ENCODE data around the gene CCHCR1.
A peak's percentile ranks its signal among the peaks of the same experiment; 100 is the strongest.

The CCHCR1 gene

GRCh38 chr6:31145386-31145785 is 12.2 kb downstream of the CCHCR1 start:
- Histone ChIP-seq H3K4me3 (no peak overlapping the region), H3K27me3 (no peaks in the 10 kb centered on the region), H3K4me2 (no peak overlapping the region), H3K9me3 (no peaks in the 10 kb centered on the region), H3K27ac (no peak overlapping the region), H3K9ac (no peak overlapping the region), H3K36me3 (peaks cover 67% of the 10 kb centered on the region), H4K20me1 (no peaks in the 10 kb centered on the region), H3K4me1 (no peaks in the 10 kb centered on the region)
- no peak for TF ChIP-seq Cebpa-rat (IDR thresholded peaks at IDR 0.05)

- no peaks in the 10 kb centered on the region for H3K9me3 ChIP-seq
- no peak overlapping the region for H3K9ac ChIP-seq
- no peak overlapping the region for H3K27ac ChIP-seq
- no peak overlapping the region for H3K4me3 ChIP-seq
- no peak for TF ChIP-seq Cebpa-rat (IDR thresholded peaks at IDR 0.05)
- H3K27me3 ChIP-seq: no peaks in the 10 kb centered on the region
- peaks cover 62% of the 10 kb centered on the region for H3K36me3 ChIP-seq
- no peak overlapping the region for H3K4me2 ChIP-seq
- no peaks in the 10 kb centered on the region for H3K4me1 ChIP-seq
- H4K20me1 ChIP-seq: no peaks in the 10 kb centered on the region
These were observed 12.6 kb downstream of the CCHCR1 start for GRCh38 chr6:31144970-31145340.

- no peak overlapping the region for H3K4me3 ChIP-seq
- peaks cover 57% of the 10 kb centered on the region for H3K36me3 ChIP-seq
- no peak overlapping the region for H3K27ac ChIP-seq
- no peaks in the 10 kb centered on the region for H3K4me1 ChIP-seq
- H3K9me3 ChIP-seq: no peaks in the 10 kb centered on the region
- no peak overlapping the region for H3K4me2 ChIP-seq
- H3K9ac ChIP-seq: no peak overlapping the region
- no peak for TF ChIP-seq Cebpa-rat (IDR thresholded peaks at IDR 0.05)
- no peaks in the 10 kb centered on the region for H3K27me3 ChIP-seq
- H4K20me1 ChIP-seq: no peaks in the 10 kb centered on the region
These were observed 13.2 kb downstream of the CCHCR1 start for GRCh38 chr6:31144296-31144969.

GRCh38 chr6:31143148-31143547 is 14.5 kb downstream of the CCHCR1 start:
- Histone ChIP-seq H3K27ac (no peak overlapping the region), H3K4me2 (no peak overlapping the region), H3K9me3 (no peaks in the 10 kb centered on the region), H3K4me1 (no peaks in the 10 kb centered on the region), H3K36me3 (peaks cover 52% of the 10 kb centered on the region), H3K27me3 (no peaks in the 10 kb centered on the region), H4K20me1 (no peaks in the 10 kb centered on the region), H3K4me3 (no peak overlapping the region), H3K9ac (no peak overlapping the region)
- TF ChIP-seq Cebpa-rat (IDR thresholded peaks at IDR 0.05): no peak

GRCh38 chr6:31142361-31142761 is 15.2 kb downstream of the CCHCR1 start:
- Histone ChIP-seq H3K36me3 (peaks cover 50% of the 10 kb centered on the region), H3K27me3 (no peaks in the 10 kb centered on the region), H3K27ac (no peak overlapping the region), H3K4me2 (no peak overlapping the region), H3K9ac (no peak overlapping the region), H3K4me3 (no peak overlapping the region), H4K20me1 (no peaks in the 10 kb centered on the region), H3K4me1 (peaks cover 5% of the 10 kb centered on the region), H3K9me3 (no peaks in the 10 kb centered on the region)
- TF ChIP-seq Cebpa-rat (IDR thresholded peaks at IDR 0.05): no peak

GRCh38 chr6:31140643-31141042 is 17.0 kb downstream of the CCHCR1 start:
- H4K20me1 ChIP-seq: no peaks in the 10 kb centered on the region
- H3K27ac ChIP-seq: no peak overlapping the region
- TF ChIP-seq Cebpa-rat (IDR thresholded peaks at IDR 0.05): no peak
- peaks cover 38% of the 10 kb centered on the region for H3K36me3 ChIP-seq
- H3K4me1 ChIP-seq: peaks cover 5% of the 10 kb centered on the region
- H3K9ac ChIP-seq: no peak overlapping the region
- no peaks in the 10 kb centered on the region for H3K27me3 ChIP-seq
- no peak overlapping the region for H3K4me2 ChIP-seq
- H3K4me3 ChIP-seq: no peak overlapping the region
- no peaks in the 10 kb centered on the region for H3K9me3 ChIP-seq

GRCh38 chr6:31139599-31139998 is 18.0 kb downstream of the CCHCR1 start:
- no peak for TF ChIP-seq Cebpa-rat (IDR thresholded peaks at IDR 0.05)
- Histone ChIP-seq H3K4me3 (no peak overlapping the region), H4K20me1 (no peaks in the 10 kb centered on the region), H3K36me3 (peaks cover 28% of the 10 kb centered on the region), H3K4me1 (peaks cover 5% of the 10 kb centered on the region), H3K9ac (no peak overlapping the region), H3K4me2 (no peak overlapping the region), H3K27ac (no peak overlapping the region), H3K9me3 (no peaks in the 10 kb centered on the region), H3K27me3 (no peaks in the 10 kb centered on the region)

- peaks cover 22% of the 10 kb centered on the region for H3K36me3 ChIP-seq
- H3K4me2 ChIP-seq: peak within 1 kb of the TSS; percentile 62
- H3K4me3 ChIP-seq: no peak within 1 kb of the TSS
- no peaks in the 10 kb centered on the region for H3K27me3 ChIP-seq
- no peak within 1 kb of the TSS for H3K27ac ChIP-seq
- H3K9ac ChIP-seq: no peak within 1 kb of the TSS
- H3K4me1 ChIP-seq: peaks cover 5% of the 10 kb centered on the region
- H3K9me3 ChIP-seq: no peaks in the 10 kb centered on the region
- TF ChIP-seq Cebpa-rat (IDR thresholded peaks at IDR 0.05): no peak
- H4K20me1 ChIP-seq: no peaks in the 10 kb centered on the region
These were observed 18.6 kb downstream of the CCHCR1 start, which contains the start of gene PSORS1C2 for GRCh38 chr6:31138982-31139381. Gene PSORS1C2, minus strand, starts transcription at chr6:31139066. Its CDS starts 40 bp downstream, at chr6:31139026.

GRCh38 chr6:31135710-31136109 is 21.9 kb downstream of the CCHCR1 start:
- Histone ChIP-seq H3K9me3 (no peaks in the 10 kb centered on the region), H3K4me3 (no peak overlapping the region), H3K36me3 (no peaks in the 10 kb centered on the region), H3K4me2 (no peak overlapping the region), H4K20me1 (no peaks in the 10 kb centered on the region), H3K27me3 (no peaks in the 10 kb centered on the region), H3K4me1 (peaks cover 5% of the 10 kb centered on the region), H3K9ac (no peak overlapping the region), H3K27ac (no peak overlapping the region)
- TF ChIP-seq Cebpa-rat (IDR thresholded peaks at IDR 0.05): no peak

GRCh38 chr6:31132806-31133205 is 24.8 kb downstream of the CCHCR1 start:
- Histone ChIP-seq H3K27ac (no peak overlapping the region), H4K20me1 (no peaks in the 10 kb centered on the region), H3K36me3 (no peaks in the 10 kb centered on the region), H3K9ac (no peak overlapping the region), H3K4me2 (no peak overlapping the region), H3K4me3 (no peak overlapping the region), H3K9me3 (no peaks in the 10 kb centered on the region), H3K4me1 (peaks cover 3% of the 10 kb centered on the region), H3K27me3 (no peaks in the 10 kb centered on the region)
- TF ChIP-seq Cebpa-rat (IDR thresholded peaks at IDR 0.05): no peak

- Histone ChIP-seq H3K4me3 (no peak overlapping the region), H4K20me1 (no peaks in the 10 kb centered on the region), H3K4me2 (no peak overlapping the region), H3K36me3 (no peaks in the 10 kb centered on the region), H3K9me3 (no peaks in the 10 kb centered on the region), H3K4me1 (no peaks in the 10 kb centered on the region), H3K27ac (no peak overlapping the region), H3K9ac (no peak overlapping the region), H3K27me3 (no peaks in the 10 kb centered on the region)
- TF ChIP-seq Cebpa-rat (IDR thresholded peaks at IDR 0.05): no peak
These were observed 26.0 kb downstream of the CCHCR1 start for GRCh38 chr6:31131595-31131994.

Measured in BLaER1 (cell line).